HL-60 (cell line): ENCODE data around the gene PTPRU.
"Not testable (repeated sequence)": the region's sequence is repeated elsewhere in the genome, so short reads cannot be mapped to it uniquely, and the experiment has no call there.

Experiments used
- DNase-seq, 2 experiments: peaks; one replicate each; pipeline ENCODE4 v3.0.0-alpha.2; 2010 to 2020; ENCODE audit warnings: low read depth in 1 of 2, low spot score in 1 of 2
- H3K27ac ChIP-seq: fragments of 250-450 bp; sonication (Bioruptor Pico); replicated peaks from 2 replicates; pipeline ENCODE4 v1.5.1; 2020; ENCODE audit warnings: mild to moderate bottlenecking, moderate library complexity
- H3K27me3 ChIP-seq: fragments of 250-450 bp; sonication (Bioruptor Pico); 2 replicates; pipeline ENCODE4 v1.5.1; 2021; ENCODE audit warnings: mild to moderate bottlenecking, moderate library complexity; ENCODE audit not compliant: insufficient read depth, poor library complexity, severe bottlenecking
- H3K4me3 ChIP-seq: replicated peaks from 2 replicates; pipeline ENCODE4 v1.5.1; 2011; ENCODE audit warnings: mild to moderate bottlenecking, control low read depth, low read length; ENCODE audit not compliant: insufficient read depth
- GABPA ChIP-seq: IDR thresholded peaks from 2 replicates; pipeline ENCODE4 v1.6.1; 2012; ENCODE audit warnings: low read depth
- POLR2AphosphoS5 ChIP-seq: IDR thresholded peaks from 2 replicates; pipeline ENCODE4 v1.6.1; 2012; ENCODE audit warnings: low read depth
- SPI1 ChIP-seq: IDR thresholded peaks from 2 replicates; pipeline ENCODE4 v1.6.1; 2012; ENCODE audit warnings: low read depth, mild to moderate bottlenecking, borderline replicate concordance
- TF ChIP-seq, protein P1 (sequence below): IDR thresholded peaks from 2 replicates; pipeline ENCODE4 v1.6.1; 2012; ENCODE audit warnings: low read depth; ENCODE audit not compliant: insufficient replicate concordance
- TF ChIP-seq, protein P2 (sequence below): IDR thresholded peaks from one replicate; pipeline ENCODE4 v1.5.1; 2011; ENCODE audit warnings: low read length, control low read depth, inconsistent platforms; ENCODE audit not compliant: insufficient read depth

PTPRU gene

GRCh38 chr1:29232387-29232786 is 3.9 kb upstream of the PTPRU start:
- H3K4me3 ChIP-seq = no peak overlapping the region
- TF ChIP-seq GABPA (no peak), POLR2AphosphoS5 (no peak), SPI1 (no peak)
- TF ChIP-seq, protein P1, sequence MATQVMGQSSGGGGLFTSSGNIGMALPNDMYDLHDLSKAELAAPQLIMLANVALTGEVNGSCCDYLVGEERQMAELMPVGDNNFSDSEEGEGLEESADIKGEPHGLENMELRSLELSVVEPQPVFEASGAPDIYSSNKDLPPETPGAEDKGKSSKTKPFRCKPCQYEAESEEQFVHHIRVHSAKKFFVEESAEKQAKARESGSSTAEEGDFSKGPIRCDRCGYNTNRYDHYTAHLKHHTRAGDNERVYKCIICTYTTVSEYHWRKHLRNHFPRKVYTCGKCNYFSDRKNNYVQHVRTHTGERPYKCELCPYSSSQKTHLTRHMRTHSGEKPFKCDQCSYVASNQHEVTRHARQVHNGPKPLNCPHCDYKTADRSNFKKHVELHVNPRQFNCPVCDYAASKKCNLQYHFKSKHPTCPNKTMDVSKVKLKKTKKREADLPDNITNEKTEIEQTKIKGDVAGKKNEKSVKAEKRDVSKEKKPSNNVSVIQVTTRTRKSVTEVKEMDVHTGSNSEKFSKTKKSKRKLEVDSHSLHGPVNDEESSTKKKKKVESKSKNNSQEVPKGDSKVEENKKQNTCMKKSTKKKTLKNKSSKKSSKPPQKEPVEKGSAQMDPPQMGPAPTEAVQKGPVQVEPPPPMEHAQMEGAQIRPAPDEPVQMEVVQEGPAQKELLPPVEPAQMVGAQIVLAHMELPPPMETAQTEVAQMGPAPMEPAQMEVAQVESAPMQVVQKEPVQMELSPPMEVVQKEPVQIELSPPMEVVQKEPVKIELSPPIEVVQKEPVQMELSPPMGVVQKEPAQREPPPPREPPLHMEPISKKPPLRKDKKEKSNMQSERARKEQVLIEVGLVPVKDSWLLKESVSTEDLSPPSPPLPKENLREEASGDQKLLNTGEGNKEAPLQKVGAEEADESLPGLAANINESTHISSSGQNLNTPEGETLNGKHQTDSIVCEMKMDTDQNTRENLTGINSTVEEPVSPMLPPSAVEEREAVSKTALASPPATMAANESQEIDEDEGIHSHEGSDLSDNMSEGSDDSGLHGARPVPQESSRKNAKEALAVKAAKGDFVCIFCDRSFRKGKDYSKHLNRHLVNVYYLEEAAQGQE = no peak
- TF ChIP-seq, protein P2, sequence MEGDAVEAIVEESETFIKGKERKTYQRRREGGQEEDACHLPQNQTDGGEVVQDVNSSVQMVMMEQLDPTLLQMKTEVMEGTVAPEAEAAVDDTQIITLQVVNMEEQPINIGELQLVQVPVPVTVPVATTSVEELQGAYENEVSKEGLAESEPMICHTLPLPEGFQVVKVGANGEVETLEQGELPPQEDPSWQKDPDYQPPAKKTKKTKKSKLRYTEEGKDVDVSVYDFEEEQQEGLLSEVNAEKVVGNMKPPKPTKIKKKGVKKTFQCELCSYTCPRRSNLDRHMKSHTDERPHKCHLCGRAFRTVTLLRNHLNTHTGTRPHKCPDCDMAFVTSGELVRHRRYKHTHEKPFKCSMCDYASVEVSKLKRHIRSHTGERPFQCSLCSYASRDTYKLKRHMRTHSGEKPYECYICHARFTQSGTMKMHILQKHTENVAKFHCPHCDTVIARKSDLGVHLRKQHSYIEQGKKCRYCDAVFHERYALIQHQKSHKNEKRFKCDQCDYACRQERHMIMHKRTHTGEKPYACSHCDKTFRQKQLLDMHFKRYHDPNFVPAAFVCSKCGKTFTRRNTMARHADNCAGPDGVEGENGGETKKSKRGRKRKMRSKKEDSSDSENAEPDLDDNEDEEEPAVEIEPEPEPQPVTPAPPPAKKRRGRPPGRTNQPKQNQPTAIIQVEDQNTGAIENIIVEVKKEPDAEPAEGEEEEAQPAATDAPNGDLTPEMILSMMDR = no peak
- 0 out of 2 replicates have a peak overlapping the region, but pooled peaks have one; percentile 23 for H3K27ac ChIP-seq
- DNase-seq = peak; percentile 43 to 56
- H3K27me3 ChIP-seq = peaks cover 8% of the 10 kb centered on the region

GRCh38 chr1:29233693-29234092 is 2.6 kb upstream of the PTPRU start:
- H3K27me3 ChIP-seq = peaks cover 17% of the 10 kb centered on the region
- no peak for DNase-seq
- TF ChIP-seq SPI1 (no peak), GABPA (no peak)
- H3K4me3 ChIP-seq = no peak overlapping the region
- no peak overlapping the region for H3K27ac ChIP-seq

DNA sequence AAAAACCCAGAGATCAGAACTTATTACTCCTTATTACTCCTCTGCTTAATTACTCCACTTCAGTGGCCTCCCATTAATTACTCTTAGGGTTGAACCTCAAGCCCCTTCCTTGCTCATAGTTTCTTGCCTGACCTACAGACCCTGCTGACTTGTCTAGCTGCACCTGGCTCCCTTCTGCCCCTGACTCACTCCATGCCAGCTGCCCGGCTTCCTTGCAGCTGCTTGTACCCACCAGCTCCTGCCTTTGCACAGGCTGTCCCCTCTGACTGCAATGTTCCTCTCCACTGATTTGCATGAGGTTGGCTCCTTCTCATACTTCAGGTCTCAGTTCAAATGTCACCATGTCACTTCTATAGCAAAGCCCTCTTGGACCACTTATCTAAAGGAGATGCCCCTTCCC is 1.9 kb upstream of the PTPRU start:
- no peak overlapping the region for H3K4me3 ChIP-seq
- TF ChIP-seq POLR2AphosphoS5 (no peak), SPI1 (no peak), GABPA (no peak)
- TF ChIP-seq, protein P2 = no peak
- TF ChIP-seq, protein P1 = no peak
- peaks cover 23% of the 10 kb centered on the region for H3K27me3 ChIP-seq
- H3K27ac ChIP-seq = no peak overlapping the region
- no peak for DNase-seq

GRCh38 chr1:29234881-29235280 is 1.4 kb upstream of the PTPRU start:
- DNase-seq, H3K27ac ChIP-seq, H3K4me3 ChIP-seq: not testable (repeated sequence)
- peaks cover 28% of the 10 kb centered on the region for H3K27me3 ChIP-seq

GRCh38 chr1:29236712-29237128 is 398 bp downstream of the PTPRU start:
- no peak for DNase-seq
- TF ChIP-seq POLR2AphosphoS5 (no peak), SPI1 (no peak), GABPA (no peak)
- TF ChIP-seq, protein P1 = no peak
- TF ChIP-seq, protein P2 = no peak
- H3K27ac ChIP-seq = no peak overlapping the region
- peaks cover 31% of the 10 kb centered on the region for H3K27me3 ChIP-seq
- peak overlapping the region; percentile 42 for H3K4me3 ChIP-seq
